ENCODE measurements around the gene ACOX3.

The ACOX3 gene

GRCh38 chr4:8332891-8333331 is 107.6 kb downstream of the ACOX3 start:
- no peak for DNase-seq

GRCh38 chr4:8332038-8332857 is 108.3 kb downstream of the ACOX3 start:
- DNase-seq = no peak

GRCh38 chr4:8331575-8331955 is 109.0 kb downstream of the ACOX3 start:
- DNase-seq = no peak

GRCh38 chr4:8330821-8331574 is 109.5 kb downstream of the ACOX3 start:
- DNase-seq = no peak

GRCh38 chr4:8329859-8330761 is 110.4 kb downstream of the ACOX3 start:
- DNase-seq = no peak

GRCh38 chr4:8329560-8329858 is 111.0 kb downstream of the ACOX3 start:
- DNase-seq = no peak

GRCh38 chr4:8328866-8329559 is 111.5 kb downstream of the ACOX3 start:
- no peak for DNase-seq

- no peak for DNase-seq
Observed at GRCh38 chr4:8328456-8328855, 112.1 kb downstream of the ACOX3 start.

GRCh38 chr4:8326206-8326605 is 114.3 kb downstream of the ACOX3 start:
- DNase-seq = no peak

- no peak for DNase-seq
Observed at GRCh38 chr4:8325291-8325973, 115.1 kb downstream of the ACOX3 start.

- DNase-seq = no peak
Observed at GRCh38 chr4:8324640-8325239, 115.8 kb downstream of the ACOX3 start.

GRCh38 chr4:8323947-8324555 is 116.5 kb downstream of the ACOX3 start:
- DNase-seq = no peak

- DNase-seq = no peak
Observed at GRCh38 chr4:8322794-8323704, 117.5 kb downstream of the ACOX3 start.

GRCh38 chr4:8321771-8322170 is 118.8 kb downstream of the ACOX3 start:
- no peak for DNase-seq

- no peak for DNase-seq
Observed at GRCh38 chr4:8321220-8321619, 119.3 kb downstream of the ACOX3 start.

GRCh38 chr4:8320386-8320750 is 120.2 kb downstream of the ACOX3 start:
- no peak for DNase-seq

- DNase-seq = no peak
Observed at GRCh38 chr4:8319731-8320385, 120.7 kb downstream of the ACOX3 start.

GRCh38 chr4:8319061-8319460 is 121.5 kb downstream of the ACOX3 start:
- no peak for DNase-seq

- DNase-seq = no peak
Observed at GRCh38 chr4:8318509-8318908, 122.0 kb downstream of the ACOX3 start.

GRCh38 chr4:8317474-8317873 is 123.0 kb downstream of the ACOX3 start:
- DNase-seq = no peak
